Breast epithelium (tissue), 4 donors: ENCODE data around the gene GPR32. TPM values are rescaled to one million over a fixed set of nuclear protein-coding genes. Genes with fewer than 3 reads are reported as not detected.

Experiments used
- DNase-seq, 2 donors: peaks; one replicate each; pipeline ENCODE4 v3.0.0-alpha.2; 2019; ENCODE audit warnings: low spot score in 2 of 2
- H3K27ac ChIP-seq, 2 donors: fragments of 200-600 bp; sonication (generic) in 1 of 2; one replicate each; pipeline ENCODE4 v1.5.1; 2016 to 2019; ENCODE audit warnings: mild to moderate bottlenecking in 1 of 2
- H3K27me3 ChIP-seq, 2 donors: fragments of 200-600 bp; sonication (generic) in 1 of 2; one replicate each; pipeline versions ENCODE4 v1.5.1 to v1.6.0; 2017 to 2019; ENCODE audit warnings: control low read depth in 1 of 2, mild to moderate bottlenecking in 1 of 2
- H3K36me3 ChIP-seq: fragments of 200-600 bp; one replicate; pipeline ENCODE4 v1.5.1; 2019
- H3K4me1 ChIP-seq, 2 donors: fragments of 200-600 bp; sonication (generic); one replicate each; pipeline ENCODE4 v1.5.1; 2016 to 2019; ENCODE audit warnings: control low read depth in 1 of 2
- H3K4me3 ChIP-seq, 3 donors: fragments of 200-600 bp; sonication (generic); 1 replicate in 2 of 3; 2 replicates in 1 of 3; pipeline ENCODE4 v1.5.1; 2016 to 2019; ENCODE audit warnings: mild to moderate bottlenecking in 3 of 3, moderate library complexity in 2 of 3
- H3K9me3 ChIP-seq, 2 donors: fragments of 200-600 bp; sonication (generic) in 1 of 2; one replicate each; pipeline ENCODE4 v1.5.1; 2016 to 2019; ENCODE audit warnings: control low read depth in 1 of 2
- CTCF ChIP-seq, 3 donors: fragments of 450-650 bp; IDR thresholded peaks; one replicate each; pipeline ENCODE4 v1.5.1; 2016 to 2017; ENCODE audit warnings: antibody characterized with exemption in 3 of 3, mild to moderate bottlenecking in 3 of 3, moderate library complexity in 3 of 3
- POLR2A ChIP-seq: fragments of 450-650 bp; IDR thresholded peaks from one replicate; pipeline ENCODE4 v1.6.1; 2016; ENCODE audit warnings: antibody characterized with exemption, mild to moderate bottlenecking, moderate library complexity
- POLR2AphosphoS5 ChIP-seq, 3 donors: sonication (generic); formaldehyde crosslinking; IDR thresholded peaks; one replicate each; pipeline ENCODE4 v1.6.1; 2017; ENCODE audit warnings: antibody characterized with exemption in 3 of 3
- intact Hi-C: fragments of 100-400 bp; cut with DNase I; formaldehyde crosslinking; loops from one replicate; pipeline ENCODE4 v1.15.1; 2023; ENCODE audit warnings: low total_unique reads
- total RNA-seq, 3 donors: library from RNA; depleted of rRNA; stranded (reverse); fragments of >200 nt; gene quantifications; one replicate each; pipeline ENCODE4 v1.1.0, GENCODE V29; 2016

GPR32 gene
- total RNA-seq, 3 donors from 2014 or later = not detected

DNA sequence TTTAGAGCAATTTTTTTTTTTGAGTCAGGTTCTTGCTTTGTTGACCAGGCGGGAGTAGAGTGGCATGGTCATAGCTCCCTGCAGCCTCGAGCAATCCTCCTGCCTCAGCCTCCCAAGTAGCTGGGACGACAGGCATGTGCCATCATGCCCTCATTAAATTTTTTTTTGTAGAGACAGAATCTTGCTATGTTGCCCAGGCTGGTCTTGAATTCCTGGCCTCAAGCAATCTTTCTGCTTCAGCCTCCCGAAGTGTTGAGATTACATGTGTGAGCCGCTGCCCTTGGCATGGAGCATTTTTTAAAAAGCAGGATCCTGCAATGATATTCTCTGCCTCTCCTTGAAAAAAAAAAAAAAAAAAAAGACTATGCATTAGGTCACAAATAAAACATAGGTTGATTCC, 5.9 kb downstream of the GPR32 start:
- no peak overlapping the region for H3K27ac ChIP-seq
- H3K4me1 ChIP-seq = no peaks in the 10 kb centered on the region
- H3K4me3 ChIP-seq = no peak overlapping the region
- intact Hi-C loops = no loop called here
- peaks cover 0 to 58% of the 10 kb centered on the region in 2 donors for H3K27me3 ChIP-seq
- peaks cover 6 to 7% of the 10 kb centered on the region in 2 donors for H3K9me3 ChIP-seq
- TF ChIP-seq CTCF (IDR thresholded peaks at IDR 0.05) = no peak
- TF ChIP-seq POLR2AphosphoS5 (IDR thresholded peaks at IDR 0.05) = no peak
- no peak for TF ChIP-seq POLR2A
- DNase-seq = no peak
- H3K36me3 ChIP-seq = no peaks in the 10 kb centered on the region

DNA sequence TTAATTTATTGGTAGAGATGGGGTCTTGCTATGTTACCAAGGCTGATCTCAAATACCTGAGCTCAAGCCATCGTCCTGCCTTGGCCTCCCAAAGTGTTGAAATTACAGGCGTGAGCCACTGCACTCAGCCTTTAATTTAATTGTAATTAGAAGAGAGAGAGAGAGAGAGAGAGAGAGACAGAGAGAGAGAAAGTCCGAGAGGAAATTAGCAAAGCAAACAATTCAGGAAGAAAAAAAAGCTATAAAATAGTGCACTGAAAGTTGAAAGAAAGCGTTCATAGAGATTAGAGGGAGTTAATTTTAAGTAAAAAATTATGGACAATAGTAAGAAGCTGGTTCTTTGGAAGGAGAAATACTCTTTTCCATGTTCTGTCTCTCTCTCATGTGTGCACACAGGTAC, 7.0 kb downstream of the GPR32 start:
- Histone ChIP-seq H3K27me3 (peaks cover 0 to 62% of the 10 kb centered on the region in 2 donors), H3K27ac (no peak overlapping the region), H3K4me1 (no peaks in the 10 kb centered on the region), H3K36me3 (no peaks in the 10 kb centered on the region), H3K9me3 (peaks cover 6 to 7% of the 10 kb centered on the region in 2 donors), H3K4me3 (no peak overlapping the region)
- intact Hi-C loops = no loop called here
- TF ChIP-seq CTCF (IDR thresholded peaks at IDR 0.05) = no peak
- TF ChIP-seq POLR2A = no peak
- no peak for TF ChIP-seq POLR2AphosphoS5 (IDR thresholded peaks at IDR 0.05)
- DNase-seq = no peak

DNA sequence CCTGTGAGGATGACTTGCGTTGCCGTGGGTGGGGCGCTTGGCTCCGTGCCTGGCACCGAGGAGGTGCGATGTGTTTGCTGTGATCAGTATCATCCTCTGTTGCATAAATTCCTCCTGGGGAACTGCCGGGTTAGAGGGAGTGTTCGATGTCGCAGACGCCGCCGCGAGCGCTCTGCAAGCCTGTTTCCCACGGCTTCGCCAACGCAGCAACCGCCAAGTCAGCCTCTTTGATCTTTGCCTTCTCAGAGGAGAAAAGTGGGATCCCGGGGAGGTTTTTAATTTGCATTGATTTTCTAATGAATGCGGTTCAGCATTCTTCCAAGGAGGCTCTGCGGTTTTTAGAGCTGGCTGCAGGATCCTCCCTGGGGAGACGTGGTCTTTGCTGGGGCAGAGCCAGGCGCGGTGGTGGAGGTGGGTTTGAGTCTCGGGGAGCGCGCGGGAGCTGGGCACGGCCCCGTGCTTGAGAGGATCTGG, 7.6 kb downstream of the GPR32 start:
- intact Hi-C loops = no loop called here
- peaks cover 0 to 61% of the 10 kb centered on the region in 2 donors for H3K27me3 ChIP-seq

DNA sequence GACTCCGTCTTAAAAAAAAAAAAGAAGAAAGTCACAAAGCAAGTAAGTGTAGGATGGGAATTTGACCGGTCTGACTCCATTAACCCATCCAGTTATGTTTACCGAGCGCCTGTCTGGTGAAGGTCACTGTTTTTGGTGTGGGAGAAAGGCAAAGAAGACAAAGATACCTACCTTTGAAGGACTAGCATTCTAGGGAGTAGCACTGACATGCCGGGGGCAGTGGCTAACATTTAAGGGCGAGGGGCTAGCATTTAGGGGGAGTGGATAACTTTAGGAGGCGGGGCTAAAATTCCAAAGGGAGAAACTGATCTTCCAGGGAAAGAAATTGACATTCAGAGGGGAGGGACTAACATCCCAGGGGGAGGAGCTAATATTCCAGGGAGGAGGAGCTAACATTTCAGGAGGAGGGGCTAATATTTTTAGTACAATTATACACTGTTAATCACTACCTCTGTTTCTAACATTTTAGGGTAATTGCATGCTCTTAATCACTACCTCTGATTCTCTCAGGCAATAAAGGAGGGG, 8.7 kb downstream of the GPR32 start:
- TF ChIP-seq CTCF (IDR thresholded peaks at IDR 0.05) = no peak
- TF ChIP-seq POLR2AphosphoS5 (IDR thresholded peaks at IDR 0.05) = no peak
- TF ChIP-seq POLR2A = no peak
- Histone ChIP-seq H3K9me3 (peaks cover 6 to 7% of the 10 kb centered on the region in 2 donors), H3K27me3 (peaks cover 0 to 67% of the 10 kb centered on the region in 2 donors), H3K4me3 (no peak overlapping the region), H3K27ac (no peak overlapping the region), H3K36me3 (no peaks in the 10 kb centered on the region), H3K4me1 (no peaks in the 10 kb centered on the region)
- intact Hi-C loops = no loop called here
- DNase-seq = no peak

More for the DNA sequence above, 7.6 kb downstream of the GPR32 start:
- Histone ChIP-seq H3K9me3 (peaks cover 6 to 7% of the 10 kb centered on the region in 2 donors), H3K36me3 (no peaks in the 10 kb centered on the region), H3K4me1 (no peaks in the 10 kb centered on the region), H3K27ac (no peak overlapping the region), H3K4me3 (no peak overlapping the region)
- DNase-seq = no peak
- no peak for TF ChIP-seq CTCF (IDR thresholded peaks at IDR 0.05)
- TF ChIP-seq POLR2A = no peak
- TF ChIP-seq POLR2AphosphoS5 (IDR thresholded peaks at IDR 0.05) = no peak

- peaks cover 0 to 63% of the 10 kb centered on the region in 2 donors for H3K27me3 ChIP-seq
Measured at GRCh38 chr19:50779504-50780457, 9.5 kb downstream of the GPR32 start.

More at GRCh38 chr19:50779504-50780457, 9.5 kb downstream of the GPR32 start:
- H3K27ac ChIP-seq = no peak overlapping the region
- intact Hi-C loops = no loop called here
- peaks cover 6 to 7% of the 10 kb centered on the region in 2 donors for H3K9me3 ChIP-seq
- TF ChIP-seq CTCF (IDR thresholded peaks at IDR 0.05) (no peak), POLR2AphosphoS5 (IDR thresholded peaks at IDR 0.05) (no peak), POLR2A (no peak)
- no peak for DNase-seq
- H3K4me3 ChIP-seq = no peak overlapping the region
- H3K36me3 ChIP-seq = no peaks in the 10 kb centered on the region
- no peaks in the 10 kb centered on the region for H3K4me1 ChIP-seq
